ENCODE results near the gene PIEZO1.

The PIEZO1 gene

GRCh38 chr16:88713568-88714419 lies 71.2 kb downstream of the PIEZO1 start:
- no peak for TF ChIP-seq GATA3 (IDR thresholded peaks at IDR 0.05; ENCODE audit: low read depth, low read length)
- TF ChIP-seq GATA2 (IDR thresholded peaks at IDR 0.05; ENCODE audit: low read depth, low read length), result no peak

- no peak for TF ChIP-seq GATA3 (IDR thresholded peaks at IDR 0.05; ENCODE audit: low read depth, low read length)
- TF ChIP-seq GATA2 (IDR thresholded peaks at IDR 0.05; ENCODE audit: low read depth, low read length), result no peak
Measured at GRCh38 chr16:88713054-88713453, 72.0 kb downstream of the PIEZO1 start.

- TF ChIP-seq GATA3 (IDR thresholded peaks at IDR 0.05; ENCODE audit: low read depth, low read length) (no peak), GATA2 (IDR thresholded peaks at IDR 0.05; ENCODE audit: low read depth, low read length) (no peak)
Measured at GRCh38 chr16:88712362-88712979, 72.5 kb downstream of the PIEZO1 start.

GRCh38 chr16:88711750-88712340 lies 73.2 kb downstream of the PIEZO1 start:
- TF ChIP-seq GATA3 (IDR thresholded peaks at IDR 0.05; ENCODE audit: low read depth, low read length), result no peak
- TF ChIP-seq GATA2 (IDR thresholded peaks at IDR 0.05; ENCODE audit: low read depth, low read length), result no peak

GRCh38 chr16:88710556-88710955 lies 74.5 kb downstream of the PIEZO1 start:
- no peak for TF ChIP-seq GATA3 (IDR thresholded peaks at IDR 0.05; ENCODE audit: low read depth, low read length)
- no peak for TF ChIP-seq GATA2 (IDR thresholded peaks at IDR 0.05; ENCODE audit: low read depth, low read length)

DNA sequence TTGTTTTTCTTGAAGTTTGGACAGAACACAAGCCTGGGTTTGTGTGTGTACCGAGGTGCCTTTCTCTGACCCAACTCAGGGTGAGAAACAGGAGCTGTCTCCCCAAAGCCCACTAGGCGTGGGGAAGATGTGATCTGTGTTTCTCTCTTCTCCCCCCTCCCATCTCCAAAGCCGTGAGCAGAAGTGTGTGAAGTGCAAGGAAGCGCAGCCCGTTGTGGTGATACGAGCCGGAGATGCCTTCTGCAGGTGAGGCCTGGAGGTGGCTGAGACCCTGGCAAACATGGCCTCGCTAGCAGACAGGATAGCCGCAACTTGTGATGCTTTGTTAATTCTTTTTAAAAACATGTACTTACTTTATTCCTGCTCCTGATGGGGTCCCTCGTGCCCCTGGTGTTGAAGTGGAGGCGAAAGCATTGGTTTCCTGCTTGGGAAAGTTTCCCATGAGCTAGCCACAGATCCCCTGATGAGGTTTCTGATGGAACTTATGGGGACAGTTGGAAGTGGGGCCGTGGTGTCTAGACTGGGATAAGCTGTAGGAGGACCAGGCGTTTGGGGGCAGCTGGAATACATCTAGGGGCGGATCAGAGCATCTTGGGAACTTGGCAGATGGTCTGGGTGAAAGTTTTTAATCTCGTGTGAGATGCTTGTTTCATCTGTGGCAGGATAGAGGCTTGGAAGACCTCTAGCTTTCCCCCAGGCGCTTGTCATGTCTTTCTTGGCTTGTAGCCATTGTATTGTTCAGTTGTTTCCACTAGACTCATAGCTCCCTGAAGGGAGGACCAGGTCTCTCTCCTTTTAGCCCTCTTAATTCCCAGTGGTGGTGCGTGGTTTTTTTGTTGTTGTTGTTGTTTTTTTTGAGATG lies 77.8 kb downstream of the PIEZO1 start:
- no peak for TF ChIP-seq GATA2 (IDR thresholded peaks at IDR 0.05; ENCODE audit: low read depth, low read length)
- no peak for TF ChIP-seq GATA3 (IDR thresholded peaks at IDR 0.05; ENCODE audit: low read depth, low read length)

GRCh38 chr16:88706229-88706964 lies 78.6 kb downstream of the PIEZO1 start, which contains the start of the genes CTU2 and RNF166:
CTU2 (plus strand) TSS chr16:88706503; CDS start chr16:88706531, 28 bp downstream.
RNF166 (minus strand) TSS chr16:88706408; CDS start chr16:88706325, 83 bp downstream.
- TF ChIP-seq GATA2 (IDR thresholded peaks at IDR 0.05; ENCODE audit: low read depth, low read length) (no peak), GATA3 (IDR thresholded peaks at IDR 0.05; ENCODE audit: low read depth, low read length) (no peak)

- TF ChIP-seq GATA3 (IDR thresholded peaks at IDR 0.05; ENCODE audit: low read depth, low read length), result no peak
- TF ChIP-seq GATA2 (IDR thresholded peaks at IDR 0.05; ENCODE audit: low read depth, low read length), result no peak
Measured at GRCh38 chr16:88705801-88706228, 79.2 kb downstream of the PIEZO1 start.

GRCh38 chr16:88705076-88705684 lies 79.8 kb downstream of the PIEZO1 start:
- TF ChIP-seq GATA2 (IDR thresholded peaks at IDR 0.05; ENCODE audit: low read depth, low read length) (no peak), GATA3 (IDR thresholded peaks at IDR 0.05; ENCODE audit: low read depth, low read length) (no peak)

DNA sequence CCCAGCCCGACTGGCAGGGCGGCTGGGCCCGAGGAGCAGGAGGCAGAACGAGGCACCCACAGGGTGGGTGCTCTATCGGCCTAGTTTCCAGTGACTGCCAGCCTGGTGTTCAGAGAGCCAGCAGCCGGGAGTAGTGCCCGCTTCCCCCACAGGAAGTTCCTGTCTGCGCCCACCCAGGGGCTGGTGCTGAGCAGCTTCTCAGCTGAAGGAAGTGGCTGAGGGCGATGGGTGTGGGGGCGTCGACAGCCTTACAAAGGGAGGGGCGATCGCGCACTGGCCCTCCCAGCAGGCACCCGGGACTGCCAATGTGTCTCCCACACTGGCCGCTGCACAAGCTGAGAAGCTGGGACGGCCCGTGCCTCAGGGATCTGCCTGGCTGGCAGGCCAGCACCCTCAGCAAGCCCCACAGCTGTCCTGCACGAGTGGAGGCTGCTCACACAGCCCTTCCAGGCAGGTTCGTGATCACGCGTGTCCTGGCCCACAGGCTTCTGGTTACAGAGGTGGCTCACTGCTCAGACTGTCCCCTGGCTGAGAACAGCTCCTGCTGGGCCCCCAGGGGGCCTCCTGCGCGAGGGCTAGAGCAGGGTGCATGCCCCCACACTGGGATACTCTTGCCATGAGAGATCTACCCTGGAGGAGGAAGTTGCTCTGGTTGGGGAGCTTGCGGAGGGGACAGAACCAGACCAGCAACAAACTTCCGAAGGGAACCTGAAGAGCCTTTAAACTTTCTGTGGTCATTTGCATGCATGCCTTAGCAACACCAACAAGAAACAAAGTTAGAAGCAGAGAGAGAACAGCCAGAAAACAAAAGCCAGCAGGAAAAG lies 81.3 kb downstream of the PIEZO1 start:
- TF ChIP-seq GATA3 (IDR thresholded peaks at IDR 0.05; ENCODE audit: low read depth, low read length) (no peak), GATA2 (IDR thresholded peaks at IDR 0.05; ENCODE audit: low read depth, low read length) (no peak)

GRCh38 chr16:88702371-88703210 lies 82.4 kb downstream of the PIEZO1 start:
- TF ChIP-seq GATA3 (IDR thresholded peaks at IDR 0.05; ENCODE audit: low read depth, low read length) (no peak), GATA2 (IDR thresholded peaks at IDR 0.05; ENCODE audit: low read depth, low read length) (no peak)
